GM12872 (cell line): ENCODE measurements around the gene ADGRG1.

Source experiments
- TF ChIP-seq, protein P1 (sequence below): IDR thresholded peaks from 3 replicates; pipeline ENCODE4 v1.5.1; 2011; ENCODE audit warnings: low read depth, mild to moderate bottlenecking, low read length, moderate library complexity; ENCODE audit not compliant: insufficient read depth

Gene ADGRG1

DNA sequence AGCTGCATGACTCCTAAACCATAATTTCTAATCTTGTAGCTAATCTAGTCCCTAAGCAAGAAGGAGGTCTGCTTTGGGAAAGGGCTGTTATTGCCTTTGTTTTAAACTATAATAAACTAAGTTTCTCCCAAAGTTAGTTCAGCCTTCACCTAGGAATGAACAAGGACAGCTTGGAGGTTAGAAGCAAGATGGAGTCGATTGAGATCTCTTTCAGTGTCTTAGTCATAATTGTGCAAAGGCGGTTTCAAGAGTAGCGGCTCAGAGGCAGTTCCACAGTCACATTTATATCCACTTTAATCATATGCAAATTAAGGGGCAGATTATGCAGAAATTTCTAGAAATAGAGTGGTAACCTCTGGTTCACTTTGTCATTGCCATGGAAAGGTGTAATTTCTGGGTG is 83.6 kb downstream of the ADGRG1 start:
- TF ChIP-seq, protein P1, sequence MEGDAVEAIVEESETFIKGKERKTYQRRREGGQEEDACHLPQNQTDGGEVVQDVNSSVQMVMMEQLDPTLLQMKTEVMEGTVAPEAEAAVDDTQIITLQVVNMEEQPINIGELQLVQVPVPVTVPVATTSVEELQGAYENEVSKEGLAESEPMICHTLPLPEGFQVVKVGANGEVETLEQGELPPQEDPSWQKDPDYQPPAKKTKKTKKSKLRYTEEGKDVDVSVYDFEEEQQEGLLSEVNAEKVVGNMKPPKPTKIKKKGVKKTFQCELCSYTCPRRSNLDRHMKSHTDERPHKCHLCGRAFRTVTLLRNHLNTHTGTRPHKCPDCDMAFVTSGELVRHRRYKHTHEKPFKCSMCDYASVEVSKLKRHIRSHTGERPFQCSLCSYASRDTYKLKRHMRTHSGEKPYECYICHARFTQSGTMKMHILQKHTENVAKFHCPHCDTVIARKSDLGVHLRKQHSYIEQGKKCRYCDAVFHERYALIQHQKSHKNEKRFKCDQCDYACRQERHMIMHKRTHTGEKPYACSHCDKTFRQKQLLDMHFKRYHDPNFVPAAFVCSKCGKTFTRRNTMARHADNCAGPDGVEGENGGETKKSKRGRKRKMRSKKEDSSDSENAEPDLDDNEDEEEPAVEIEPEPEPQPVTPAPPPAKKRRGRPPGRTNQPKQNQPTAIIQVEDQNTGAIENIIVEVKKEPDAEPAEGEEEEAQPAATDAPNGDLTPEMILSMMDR: no peak

DNA sequence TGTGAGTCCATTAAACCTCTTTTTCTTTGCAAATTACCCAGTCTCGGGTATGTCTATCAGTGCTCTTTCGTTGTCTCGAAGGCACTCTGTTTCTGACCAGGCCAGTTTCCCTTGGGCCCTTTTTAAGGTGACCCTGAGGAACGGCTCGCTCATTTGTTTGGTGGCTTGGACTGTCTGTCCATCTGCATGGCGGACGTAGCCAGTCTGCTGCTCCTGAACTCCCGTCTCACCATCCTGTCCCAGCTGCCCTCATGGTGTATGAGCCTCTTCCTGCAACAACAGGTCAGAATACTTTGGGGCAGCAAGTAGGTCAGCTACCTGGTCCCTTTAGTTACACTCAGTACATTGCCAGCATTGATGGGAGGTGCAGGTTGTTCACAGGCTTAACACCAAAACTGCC is 85.2 kb downstream of the ADGRG1 start:
- TF ChIP-seq, protein P1: no peak

DNA sequence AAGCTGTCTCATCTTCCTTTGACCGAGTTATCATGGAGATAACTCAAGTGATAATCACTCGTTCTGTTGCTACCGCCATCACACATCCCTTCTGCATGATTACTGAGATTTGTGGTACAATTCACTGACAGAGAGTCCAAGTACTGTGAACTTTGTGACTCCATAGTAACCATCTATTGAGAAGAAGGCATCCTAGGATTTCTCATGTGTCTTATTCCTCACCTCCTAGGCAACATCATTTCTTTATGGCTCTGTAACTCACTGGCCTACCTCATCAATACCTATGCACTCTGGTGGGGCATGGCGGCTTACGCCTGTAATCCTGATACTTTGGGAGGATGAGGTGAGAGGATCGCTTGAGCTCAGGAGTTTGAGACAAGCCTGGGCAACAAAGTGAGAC is 85.6 kb downstream of the ADGRG1 start:
- TF ChIP-seq, protein P1: no peak
